ENCODE measurements around the gene RFTN1. TPM values are rescaled to one million over a fixed set of nuclear protein-coding genes. Genes with fewer than 3 reads are reported as not detected.

Gene RFTN1
- total and polyA plus RNA-seq, 8 donors, result 1.9 to 14.0 (median 2.9) TPM

DNA sequence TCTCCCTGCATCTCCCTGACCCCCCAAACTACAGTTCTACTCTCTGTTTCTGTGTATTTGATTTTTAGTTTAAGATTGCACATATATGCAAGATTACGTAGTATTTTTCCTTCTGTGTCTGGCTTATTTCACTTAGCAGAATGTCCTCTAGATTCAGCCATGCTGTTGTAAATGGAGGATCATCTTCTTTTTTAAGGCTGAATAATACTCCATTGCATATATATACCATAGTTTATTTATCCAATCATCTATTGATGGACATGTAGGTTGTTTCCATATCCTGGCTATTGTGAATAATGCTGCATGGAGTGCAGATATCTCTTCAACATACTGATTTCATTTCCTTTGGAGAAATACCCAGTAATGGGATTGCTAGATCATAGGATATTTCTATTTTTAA, 70.8 kb downstream of the RFTN1 start:
- DNase-seq (no peak), ATAC-seq (no peak), FAIRE-seq (no peak)
- no peak overlapping the region for H3K27ac ChIP-seq
- H3K36me3 ChIP-seq, result no peaks in the 10 kb centered on the region
- intact Hi-C loops (cut with DNase I), result no loop called here
- TF ChIP-seq, protein P1, sequence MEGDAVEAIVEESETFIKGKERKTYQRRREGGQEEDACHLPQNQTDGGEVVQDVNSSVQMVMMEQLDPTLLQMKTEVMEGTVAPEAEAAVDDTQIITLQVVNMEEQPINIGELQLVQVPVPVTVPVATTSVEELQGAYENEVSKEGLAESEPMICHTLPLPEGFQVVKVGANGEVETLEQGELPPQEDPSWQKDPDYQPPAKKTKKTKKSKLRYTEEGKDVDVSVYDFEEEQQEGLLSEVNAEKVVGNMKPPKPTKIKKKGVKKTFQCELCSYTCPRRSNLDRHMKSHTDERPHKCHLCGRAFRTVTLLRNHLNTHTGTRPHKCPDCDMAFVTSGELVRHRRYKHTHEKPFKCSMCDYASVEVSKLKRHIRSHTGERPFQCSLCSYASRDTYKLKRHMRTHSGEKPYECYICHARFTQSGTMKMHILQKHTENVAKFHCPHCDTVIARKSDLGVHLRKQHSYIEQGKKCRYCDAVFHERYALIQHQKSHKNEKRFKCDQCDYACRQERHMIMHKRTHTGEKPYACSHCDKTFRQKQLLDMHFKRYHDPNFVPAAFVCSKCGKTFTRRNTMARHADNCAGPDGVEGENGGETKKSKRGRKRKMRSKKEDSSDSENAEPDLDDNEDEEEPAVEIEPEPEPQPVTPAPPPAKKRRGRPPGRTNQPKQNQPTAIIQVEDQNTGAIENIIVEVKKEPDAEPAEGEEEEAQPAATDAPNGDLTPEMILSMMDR (IDR thresholded peaks at IDR 0.05), result no peak
- no peaks in the 10 kb centered on the region for H3K4me1 ChIP-seq
- no peaks in the 10 kb centered on the region for H3K9me3 ChIP-seq
- WGBS, 2 donors, result 87 to 98% methylated on average over 1 of the region's 1 CpG
- no peaks in the 10 kb centered on the region for H3K27me3 ChIP-seq
- H3K4me3 ChIP-seq, result no peak overlapping the region

DNA sequence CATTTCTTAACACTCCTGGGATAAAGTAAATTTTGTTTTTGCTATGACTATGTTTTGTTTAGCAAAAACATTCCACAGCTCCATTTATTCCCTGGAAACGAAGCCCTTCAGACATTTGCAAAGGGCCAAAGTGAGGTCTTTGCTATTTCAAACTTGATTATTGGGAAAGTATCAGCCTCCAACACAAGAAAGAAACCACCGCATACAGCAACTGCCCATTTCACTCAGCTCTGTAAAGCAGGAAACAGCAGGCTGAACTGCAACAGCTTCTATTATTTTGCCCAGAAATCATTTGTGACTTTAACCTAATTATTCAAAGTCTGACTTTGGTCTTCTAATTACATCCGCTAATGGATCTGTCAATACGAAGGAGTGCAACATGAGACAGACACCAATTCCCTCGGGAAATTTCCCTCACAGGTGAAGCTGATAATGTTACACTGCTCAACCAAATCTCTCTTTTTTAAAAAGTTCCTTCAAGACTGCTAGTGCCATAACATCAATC, 72.1 kb downstream of the RFTN1 start:
- H3K27ac ChIP-seq, result no peak overlapping the region
- no peak overlapping the region for H3K4me3 ChIP-seq
- no peaks in the 10 kb centered on the region for H3K4me1 ChIP-seq
- TF ChIP-seq, protein P1 (IDR thresholded peaks at IDR 0.05), result no peak
- no peaks in the 10 kb centered on the region for H3K27me3 ChIP-seq
- WGBS, 2 donors, result 19 to 20% methylated on average over 5 of the region's 5 CpGs
- FAIRE-seq (no peak), ATAC-seq (peak in 2 of 4 donors; percentile 18 to 25), DNase-seq (no peak)
- intact Hi-C loops (cut with DNase I), result no loop called here
- H3K9me3 ChIP-seq, result no peaks in the 10 kb centered on the region
- no peaks in the 10 kb centered on the region for H3K36me3 ChIP-seq

DNA sequence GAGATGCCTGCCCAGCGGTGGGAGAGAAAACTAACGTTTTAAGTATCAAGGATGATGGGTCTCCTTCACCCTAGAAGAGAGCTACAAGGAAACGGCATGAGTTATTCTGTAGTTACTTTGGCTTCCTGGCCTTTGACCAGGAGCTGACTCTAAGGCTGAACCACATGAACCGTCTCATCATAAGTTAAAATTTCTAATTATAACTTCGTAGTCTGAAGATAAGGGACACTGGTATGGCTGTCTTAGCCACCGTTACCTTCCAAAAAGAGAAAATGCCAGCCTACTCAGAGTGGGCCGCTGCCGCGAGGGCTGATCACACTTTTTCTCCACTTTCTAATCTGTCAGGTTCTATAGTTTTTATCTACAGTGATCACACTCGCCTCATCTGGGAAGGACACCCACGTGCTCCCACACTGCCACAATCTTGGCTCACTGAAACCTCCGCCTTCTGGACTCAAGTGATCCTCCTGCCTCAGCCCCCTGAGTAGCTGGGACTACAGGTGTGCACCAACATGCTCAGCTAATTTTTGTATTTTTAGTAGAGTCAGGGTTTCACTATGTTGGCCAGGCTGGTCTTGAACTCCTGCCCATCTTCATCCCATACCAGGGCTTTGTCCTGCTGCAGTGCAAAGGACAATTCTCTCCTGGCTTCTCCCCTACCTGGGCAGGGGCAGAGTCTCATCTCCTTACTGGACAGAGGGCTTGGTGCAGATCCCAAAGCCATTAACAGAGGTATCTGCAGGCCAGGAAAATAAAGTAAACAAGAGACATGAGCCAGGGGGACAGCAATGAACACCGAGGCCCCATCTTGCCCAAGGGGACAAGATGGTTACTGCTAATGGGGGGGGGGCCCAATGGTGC, 73.4 kb downstream of the RFTN1 start:
- intact Hi-C loops (cut with DNase I), result no loop called here
- WGBS, 2 donors, result 77 to 84% methylated on average over 13 of the region's 13 CpGs
- FAIRE-seq (no peak), ATAC-seq (no peak), DNase-seq (no peak)
- Histone ChIP-seq H3K9me3 (no peaks in the 10 kb centered on the region), H3K4me1 (no peaks in the 10 kb centered on the region), H3K4me3 (no peak overlapping the region), H3K27me3 (peaks cover 0 to 2% (median 0%) of the 10 kb centered on the region in 4 donors), H3K36me3 (no peaks in the 10 kb centered on the region), H3K27ac (no peak overlapping the region)
- TF ChIP-seq, protein P1 (IDR thresholded peaks at IDR 0.05), result no peak

DNA sequence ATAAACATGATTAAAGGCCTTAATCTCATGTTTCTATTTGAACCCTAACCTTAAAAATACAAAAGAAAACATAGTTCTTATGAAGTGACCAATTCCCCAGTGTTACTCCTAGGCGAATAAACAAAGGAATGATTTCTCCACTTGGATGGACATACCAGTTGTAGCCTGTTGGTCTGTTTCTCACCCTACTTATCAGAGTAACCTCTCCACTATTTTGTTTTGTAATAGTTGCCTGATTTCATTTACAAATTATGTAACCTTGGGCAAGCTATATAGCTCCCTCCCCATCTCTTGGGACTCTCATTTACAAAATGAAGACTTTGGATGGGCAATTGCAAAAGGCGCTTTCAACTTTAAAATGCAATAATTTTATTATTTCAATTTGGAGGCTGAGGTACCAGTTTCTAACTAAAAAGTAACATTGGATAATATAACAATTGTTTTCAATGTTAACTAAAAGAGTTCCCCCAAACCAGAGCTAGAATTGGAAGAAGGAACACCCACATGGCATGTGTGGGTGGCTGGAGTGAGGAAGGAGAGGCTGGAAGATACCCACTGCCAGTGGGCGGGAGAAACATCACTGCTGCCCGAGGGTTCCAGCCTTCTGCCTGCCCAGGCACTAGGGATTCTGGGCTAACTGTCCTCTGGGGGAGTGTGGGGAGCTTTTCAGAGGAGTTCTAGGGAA, 74.2 kb downstream of the RFTN1 start:
- intact Hi-C loops (cut with DNase I), result no loop called here
- Histone ChIP-seq H3K27me3 (peaks cover 0 to 2% (median 0%) of the 10 kb centered on the region in 4 donors), H3K4me1 (no peaks in the 10 kb centered on the region), H3K4me3 (no peak overlapping the region), H3K27ac (no peak overlapping the region), H3K36me3 (no peaks in the 10 kb centered on the region), H3K9me3 (no peaks in the 10 kb centered on the region)
- no peak for FAIRE-seq
- WGBS, 2 donors, result 75 to 83% methylated on average over 4 of the region's 4 CpGs
- TF ChIP-seq, protein P1 (IDR thresholded peaks at IDR 0.05), result no peak
- DNase-seq, result no peak
- peak in 2 of 4 donors; percentile 34 to 62 for ATAC-seq

All from pancreas (tissue), 10 donors.